ENCODE results near the gene KANK4.

KANK4 gene

GRCh38 chr1:62314454-62315350 lies 4.5 kb downstream of the KANK4 start:
- no peaks in the 10 kb centered on the region for H3K9me3 ChIP-seq
- H3K27me3 ChIP-seq, result peaks cover 4% of the 10 kb centered on the region
- no peak overlapping the region for H3K4me3 ChIP-seq (ENCODE audit: low read depth, low read length)
- no peak for TF ChIP-seq CTCF (IDR thresholded peaks at IDR 0.05; ENCODE audit: low read depth, low read length)
- no peak for DNase-seq
- H3K36me3 ChIP-seq, result no peaks in the 10 kb centered on the region
- H3K4me1 ChIP-seq, result no peaks in the 10 kb centered on the region; the same call in 1 of the 2 replicates

DNA sequence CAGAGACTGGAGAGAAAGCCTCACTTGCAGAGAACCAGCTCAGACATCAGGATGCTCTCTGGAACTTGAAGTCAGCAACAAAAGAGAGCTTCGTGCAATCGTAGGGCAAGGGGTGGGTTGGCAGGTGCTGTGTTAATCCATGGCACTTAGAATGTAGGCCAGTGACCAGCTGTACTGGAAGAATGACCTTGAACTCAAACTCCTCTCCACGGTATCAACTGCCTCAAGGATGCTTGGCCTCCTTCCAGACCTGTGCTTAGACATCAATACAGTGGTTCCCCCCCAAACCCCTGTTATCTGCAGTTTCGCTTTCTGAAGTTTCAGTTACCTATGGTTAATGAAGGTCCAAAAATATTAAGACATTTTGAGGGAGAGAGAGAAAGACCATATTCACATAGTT lies 6.5 kb downstream of the KANK4 start:
- Histone ChIP-seq H3K27me3 (no peaks in the 10 kb centered on the region), H3K9me3 (no peaks in the 10 kb centered on the region), H3K4me1 (peaks cover 8% of the 10 kb centered on the region), H3K4me3 (ENCODE audit: low read depth, low read length) (no peak overlapping the region), H3K36me3 (no peaks in the 10 kb centered on the region)
- TF ChIP-seq CTCF (IDR thresholded peaks at IDR 0.05; ENCODE audit: low read depth, low read length), result no peak
- DNase-seq, result no peak

- Histone ChIP-seq H3K9me3 (no peaks in the 10 kb centered on the region), H3K27me3 (no peaks in the 10 kb centered on the region), H3K4me3 (ENCODE audit: low read depth, low read length) (no peak overlapping the region), H3K4me1 (peaks cover 10% of the 10 kb centered on the region), H3K36me3 (no peaks in the 10 kb centered on the region)
- TF ChIP-seq CTCF (IDR thresholded peaks at IDR 0.05; ENCODE audit: low read depth, low read length), result no peak
- DNase-seq, result peak; percentile 52
Measured at GRCh38 chr1:62311473-62311943, 7.7 kb downstream of the KANK4 start.

- Histone ChIP-seq H3K4me3 (ENCODE audit: low read depth, low read length) (no peak overlapping the region), H3K9me3 (no peaks in the 10 kb centered on the region), H3K27me3 (no peaks in the 10 kb centered on the region), H3K36me3 (no peaks in the 10 kb centered on the region), H3K4me1 (peaks cover 10% of the 10 kb centered on the region)
- no peak for DNase-seq
- no peak for TF ChIP-seq CTCF (IDR thresholded peaks at IDR 0.05; ENCODE audit: low read depth, low read length)
Measured at GRCh38 chr1:62309906-62310305, 9.3 kb downstream of the KANK4 start.

GRCh38 chr1:62308606-62309005 lies 10.6 kb downstream of the KANK4 start:
- TF ChIP-seq CTCF (IDR thresholded peaks at IDR 0.05; ENCODE audit: low read depth, low read length), result no peak
- DNase-seq, result no peak

GRCh38 chr1:62307895-62308492 lies 11.2 kb downstream of the KANK4 start:
- Histone ChIP-seq H3K9me3 (no peaks in the 10 kb centered on the region), H3K27me3 (no peaks in the 10 kb centered on the region), H3K4me1 (peaks cover 10% of the 10 kb centered on the region), H3K36me3 (no peaks in the 10 kb centered on the region), H3K4me3 (ENCODE audit: low read depth, low read length) (no peak overlapping the region)
- peak; percentile 75 for DNase-seq
- TF ChIP-seq CTCF (IDR thresholded peaks at IDR 0.05; ENCODE audit: low read depth, low read length), result no peak

More at GRCh38 chr1:62308606-62309005, 10.6 kb downstream of the KANK4 start:
- no peaks in the 10 kb centered on the region for H3K36me3 ChIP-seq
- no peaks in the 10 kb centered on the region for H3K27me3 ChIP-seq
- no peaks in the 10 kb centered on the region for H3K9me3 ChIP-seq
- H3K4me3 ChIP-seq (ENCODE audit: low read depth, low read length), result no peak overlapping the region
- H3K4me1 ChIP-seq, result peaks cover 10% of the 10 kb centered on the region
